Calu3 (cell line): ENCODE results near the gene ZNF526. TPM values are rescaled to one million over a fixed set of nuclear protein-coding genes. Genes with fewer than 3 reads are reported as not detected.

Source experiments
- BruUV-seq: library from RNA; stranded (reverse); fragments of 400-500 nt; replicated peaks from 2 replicates; lab custom pipeline; 2021; lab: Mats Ljungman, UMichigan
- CTCF ChIA-PET: fragments of 300-600 bp; sonication (Branson Sonifier 250); formaldehyde crosslinking; loops from one replicate; lab custom pipeline; 2022; ENCODE audit warnings: antibody characterized with exemption; lab: Charles Lee
- DNase-seq: peaks from one replicate; pipeline ENCODE4 v3.0.0; 2022
- H3K27ac Mint-ChIP-seq: one replicate; pipeline ENCODE4 v1.8.0; 2022; ENCODE audit warnings: mixed read lengths; ENCODE audit not compliant: unreplicated experiment
- H3K27me3 Mint-ChIP-seq: one replicate; pipeline ENCODE4 v1.8.0; 2022; ENCODE audit warnings: mixed read lengths; ENCODE audit not compliant: unreplicated experiment
- H3K36me3 Mint-ChIP-seq: one replicate; pipeline ENCODE4 v1.8.0; 2022; ENCODE audit warnings: mild to moderate bottlenecking, moderate library complexity, mixed read lengths; ENCODE audit not compliant: insufficient read depth, unreplicated experiment
- H3K4me1 Mint-ChIP-seq: one replicate; pipeline ENCODE4 v1.8.0; 2022; ENCODE audit warnings: mild to moderate bottlenecking, low read depth, mixed read lengths; ENCODE audit not compliant: unreplicated experiment
- H3K4me3 Mint-ChIP-seq: one replicate; pipeline ENCODE4 v1.8.0; 2022; ENCODE audit warnings: mild to moderate bottlenecking, low read depth, moderate library complexity, mixed read lengths; ENCODE audit not compliant: unreplicated experiment
- H3K9me3 Mint-ChIP-seq: one replicate; pipeline ENCODE4 v1.8.0; 2022; ENCODE audit warnings: low read depth, mixed read lengths; ENCODE audit not compliant: unreplicated experiment
- CTCF ChIP-seq: fragments of 200-600 bp; IDR thresholded peaks from one replicate; pipeline ENCODE4 v1.8.0; 2022; ENCODE audit warnings: antibody characterized with exemption; ENCODE audit not compliant: unreplicated experiment
- intact Hi-C: fragments of 100-400 bp; cut with micrococcal nuclease; formaldehyde crosslinking; loops from one replicate; pipeline ENCODE4 v1.10.0; 2022; ENCODE audit not compliant: unreplicated experiment
- total RNA-seq: library from RNA; stranded (reverse); gene quantifications from 2 replicates; pipeline ENCODE4 v1.2.3, GENCODE V29; 2022

ZNF526 gene
- total RNA-seq, 1 experiment from 2014 or later = 25.4 TPM

- peaks cover 34% of the 10 kb centered on the region for H3K4me1 Mint-ChIP-seq
- H3K36me3 Mint-ChIP-seq = peaks cover 78% of the 10 kb centered on the region
- H3K9me3 Mint-ChIP-seq = no peaks in the 10 kb centered on the region
- H3K27me3 Mint-ChIP-seq = no peaks in the 10 kb centered on the region
- intact Hi-C loops = no loop called here
- peak; percentile 48 for DNase-seq
- H3K4me3 Mint-ChIP-seq = peak overlapping the region; percentile 92
- CTCF ChIA-PET = interaction anchor here (0.6 to 1.4 kb wide), 2 partner anchors 10 to 11 kb away, joined by 4 to 5 read pairs; no protein-coding TSS in a partner anchor
- H3K27ac Mint-ChIP-seq = peak overlapping the region; percentile 92
- BruUV-seq = TSS peak; percentile 47
- no peak for TF ChIP-seq CTCF
Measured at GRCh38 chr19:42252365-42253244, 32.5 kb downstream of the ZNF526 start.

GRCh38 chr19:42253245-42254088 lies 33.4 kb downstream of the ZNF526 start:
- CTCF ChIA-PET = no interaction called here
- DNase-seq = peak; percentile 72
- H3K4me1 Mint-ChIP-seq = peaks cover 34% of the 10 kb centered on the region
- intact Hi-C loops = no loop called here
- H3K27ac Mint-ChIP-seq = peak overlapping the region; percentile 92
- no peaks in the 10 kb centered on the region for H3K9me3 Mint-ChIP-seq
- H3K27me3 Mint-ChIP-seq = no peaks in the 10 kb centered on the region
- TF ChIP-seq CTCF = no peak
- peak overlapping the region; percentile 92 for H3K4me3 Mint-ChIP-seq
- H3K36me3 Mint-ChIP-seq = peaks cover 76% of the 10 kb centered on the region
- no TSS peak for BruUV-seq

- peak overlapping the region; percentile 92 for H3K4me3 Mint-ChIP-seq
- TF ChIP-seq CTCF = no peak
- peaks cover 34% of the 10 kb centered on the region for H3K4me1 Mint-ChIP-seq
- intact Hi-C loops = no loop called here
- H3K36me3 Mint-ChIP-seq = peaks cover 68% of the 10 kb centered on the region
- no peaks in the 10 kb centered on the region for H3K27me3 Mint-ChIP-seq
- peak overlapping the region; percentile 67 for H3K27ac Mint-ChIP-seq
- CTCF ChIA-PET = no interaction called here
- H3K9me3 Mint-ChIP-seq = no peaks in the 10 kb centered on the region
- DNase-seq = peak; percentile 76
- BruUV-seq = TSS peak; percentile 15
Measured at GRCh38 chr19:42254089-42254849, 34.2 kb downstream of the ZNF526 start.
